Fibroblast of lung (primary cell): Measurements from ENCODE around the gene STAM. TPM values are rescaled to one million over a fixed set of nuclear protein-coding genes. Genes with fewer than 3 reads are reported as not detected.

Experiments
- DNase-seq, 2 donors: peaks; one replicate each; pipeline versions ENCODE4 v3.0.0 to v3.0.0-alpha.2; 2010; ENCODE audit warnings: low read depth in 2 of 2
- H2AFZ ChIP-seq: 2 replicates; pipeline ENCODE4 v1.5.1; 2012; ENCODE audit warnings: low read length, control low read depth, inconsistent platforms
- H3K27ac ChIP-seq: 2 replicates; pipeline ENCODE4 v1.5.1; 2011; ENCODE audit warnings: low read length, control low read depth; ENCODE audit not compliant: insufficient read depth
- H3K27me3 ChIP-seq: 2 replicates; pipeline ENCODE4 v1.5.1; 2011; ENCODE audit warnings: mild to moderate bottlenecking, low read length; ENCODE audit not compliant: control insufficient read depth, insufficient read depth
- H3K36me3 ChIP-seq: 2 replicates; pipeline ENCODE4 v1.5.1; 2011; ENCODE audit warnings: low read length; ENCODE audit not compliant: control insufficient read depth, insufficient read depth
- H3K4me1 ChIP-seq: 2 replicates; pipeline ENCODE4 v1.5.1; 2011; ENCODE audit warnings: low read length; ENCODE audit not compliant: control insufficient read depth, insufficient read depth; ENCODE audit errors: extremely low read depth
- H3K4me2 ChIP-seq: 2 replicates; pipeline ENCODE4 v1.5.1; 2011; ENCODE audit warnings: low read length, control low read depth; ENCODE audit not compliant: insufficient read depth; ENCODE audit errors: extremely low read depth
- H3K4me3 ChIP-seq, 4 experiments: fragments of 200-600 bp in 1 of 4; sonication (generic) in 1 of 4; replicated peaks in 1 of 4; 2 replicates each; pipeline ENCODE4 v1.5.1; 2011 to 2016; ENCODE audit warnings: low read length in 4 of 4, low read depth in 3 of 4, mild to moderate bottlenecking in 3 of 4, control low read depth in 2 of 4, inconsistent platforms in 1 of 4, mixed read lengths in 1 of 4; ENCODE audit not compliant: insufficient read depth in 1 of 4; ENCODE audit errors: control extremely low read depth in 1 of 4
- H3K79me2 ChIP-seq: 2 replicates; pipeline ENCODE4 v1.5.1; 2012; ENCODE audit warnings: mild to moderate bottlenecking, low read length, inconsistent platforms; ENCODE audit not compliant: control insufficient read depth, insufficient read depth
- H3K9ac ChIP-seq: 2 replicates; pipeline ENCODE4 v1.5.1; 2011; ENCODE audit warnings: mild to moderate bottlenecking, low read length, control low read depth; ENCODE audit not compliant: insufficient read depth
- H3K9me3 ChIP-seq: 2 replicates; pipeline ENCODE4 v1.5.1; 2012; ENCODE audit warnings: low read depth, low read length; ENCODE audit not compliant: control insufficient read depth, insufficient read depth
- H4K20me1 ChIP-seq: 2 replicates; pipeline ENCODE4 v1.5.1; 2011; ENCODE audit warnings: low read length; ENCODE audit not compliant: control insufficient read depth, insufficient read depth; ENCODE audit errors: extremely low read depth
- CTCF ChIP-seq, 2 donors: IDR thresholded peaks in 1 of 2; conservative IDR thresholded peaks in 1 of 2; 1 replicate in 1 of 2; 2 replicates in 1 of 2; pipeline ENCODE4 v1.5.1; 2011 to 2012; ENCODE audit warnings: low read length in 2 of 2, control low read depth in 1 of 2, inconsistent platforms in 1 of 2, low read depth in 1 of 2, mild to moderate bottlenecking in 1 of 2
- EZH2 ChIP-seq: IDR thresholded peaks from 2 replicates; pipeline ENCODE4 v1.5.1; 2012; ENCODE audit warnings: low read length, control low read depth, mild to moderate bottlenecking; ENCODE audit errors: missing control alignments
- polyA plus RNA-seq, 2 donors: library from polyadenylated mRNA; depleted of rRNA in 1 of 2; stranded (reverse) in 1 of 2; unstranded in 1 of 2; fragments of >200 nt; gene quantifications; 2 replicates each; pipeline ENCODE4 v1.2.1, GENCODE V29; 2011 to 2012; ENCODE audit warnings: missing spikeins in 1 of 2
- total RNA-seq: library from RNA; depleted of rRNA; stranded (reverse); fragments of >200 nt; gene quantifications from 2 replicates; pipeline ENCODE4 v1.2.1, GENCODE V29; 2014

The STAM gene
- total and polyA plus RNA-seq, 2 donors (not counting 1 experiment from before 2014, with no cell fraction given) = 27.9 to 48.7 TPM

- H3K27ac ChIP-seq = peak within 1 kb of the TSS; percentile 54
- peak within 1 kb of the TSS; percentile 57 to 80 (median 67) for H3K4me3 ChIP-seq
- H3K79me2 ChIP-seq = no peaks in the 10 kb centered on the region
- H3K36me3 ChIP-seq = no peaks in the 10 kb centered on the region
- no peaks in the 10 kb centered on the region for H3K9me3 ChIP-seq
- H3K27me3 ChIP-seq = no peaks in the 10 kb centered on the region
- no peaks in the 10 kb centered on the region for H3K4me1 ChIP-seq
- TF ChIP-seq EZH2 = no peak
- peak in 1 of 2 donors; percentile 23 for TF ChIP-seq CTCF (conservative IDR thresholded peaks at IDR 0.05 in 1 of 2, IDR thresholded peaks at IDR 0.05 in 1 of 2; ENCODE audit: low read depth in 1 of 2, low read length in 2 of 2)
- H2AFZ ChIP-seq = peak within 1 kb of the TSS; percentile 95
- peak within 1 kb of the TSS; percentile 69 for H3K9ac ChIP-seq
- no peaks in the 10 kb centered on the region for H4K20me1 ChIP-seq
- peak; percentile 59 to 72 for DNase-seq
- peak within 1 kb of the TSS; percentile 91 for H3K4me2 ChIP-seq
Measured at GRCh38 chr10:17617031-17617911, 26.7 kb upstream of the STAM start, which contains the start of gene HACD1. TSS of gene HACD1 (minus strand) at chr10:17617374. CDS start at chr10:17617339, 35 bp downstream.

DNA sequence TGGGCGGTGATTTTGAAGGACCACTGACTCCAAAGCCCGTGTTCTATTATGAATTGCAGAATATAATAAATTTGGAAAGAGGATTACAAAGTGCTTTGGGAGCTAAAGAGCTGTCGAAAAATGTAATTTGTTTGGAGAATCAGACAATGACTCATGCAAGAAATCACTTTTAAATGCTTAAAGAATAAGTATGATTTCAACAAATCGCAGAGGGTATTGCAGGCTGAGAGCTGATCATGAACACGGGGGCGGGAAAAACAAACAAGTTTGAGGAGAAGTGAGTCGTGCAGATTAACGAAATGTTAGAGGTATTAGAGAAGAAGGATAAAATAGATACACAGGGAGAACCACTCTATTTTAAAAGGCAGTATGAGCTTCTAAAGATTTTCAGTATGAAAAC lies 21.9 kb upstream of the STAM start:
- peak in 1 of 2 donors; percentile 31 for DNase-seq
- Histone ChIP-seq H3K27me3 (peaks cover 2% of the 10 kb centered on the region), H3K27ac (no peak overlapping the region), H3K79me2 (no peaks in the 10 kb centered on the region), H3K4me2 (no peak overlapping the region), H3K36me3 (no peaks in the 10 kb centered on the region), H3K4me3 (no peak overlapping the region), H3K9me3 (no peaks in the 10 kb centered on the region), H2AFZ (no peak overlapping the region), H4K20me1 (no peaks in the 10 kb centered on the region), H3K4me1 (no peaks in the 10 kb centered on the region), H3K9ac (no peak overlapping the region)
- TF ChIP-seq EZH2 = no peak
- TF ChIP-seq CTCF (conservative IDR thresholded peaks at IDR 0.05 in 1 of 2, IDR thresholded peaks at IDR 0.05 in 1 of 2; ENCODE audit: low read depth in 1 of 2, low read length in 2 of 2) = no peak

DNA sequence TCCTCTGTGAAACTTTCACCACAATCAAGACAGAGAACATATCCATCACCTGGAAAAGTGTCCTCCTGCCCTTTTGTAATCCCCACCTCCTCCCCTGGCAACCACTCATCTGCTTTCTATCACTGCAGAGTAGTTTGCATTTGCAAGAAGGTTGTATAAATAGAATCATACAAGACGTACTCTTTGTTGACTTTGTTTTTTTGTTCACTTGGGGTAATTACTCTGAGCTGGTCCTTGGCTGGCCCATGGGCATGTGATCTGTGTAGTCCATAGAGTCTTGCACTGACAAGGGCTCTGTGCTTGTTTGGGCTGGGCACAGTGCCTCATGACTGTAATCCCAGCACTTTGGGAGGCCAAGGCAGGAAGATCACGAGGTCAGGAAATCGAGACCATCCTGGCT lies 19.0 kb upstream of the STAM start:
- Histone ChIP-seq H3K27ac (no peak overlapping the region), H3K4me2 (no peak overlapping the region), H3K36me3 (no peaks in the 10 kb centered on the region), H3K27me3 (peaks cover 2% of the 10 kb centered on the region), H4K20me1 (no peaks in the 10 kb centered on the region), H2AFZ (no peak overlapping the region), H3K9ac (no peak overlapping the region), H3K79me2 (no peaks in the 10 kb centered on the region), H3K9me3 (no peaks in the 10 kb centered on the region), H3K4me1 (no peaks in the 10 kb centered on the region), H3K4me3 (no peak overlapping the region)
- no peak for TF ChIP-seq CTCF (conservative IDR thresholded peaks at IDR 0.05 in 1 of 2, IDR thresholded peaks at IDR 0.05 in 1 of 2; ENCODE audit: low read depth in 1 of 2, low read length in 2 of 2)
- TF ChIP-seq EZH2 = no peak
- DNase-seq = no peak
